SK-N-SH treated with all-trans-retinoic acid at 6 μM for 48 hours (cell line): ENCODE data around the gene TXNDC5.

Experiments
- BACH2 ChIP-seq: fragments of 250-450 bp; sonication (Bioruptor Pico); IDR thresholded peaks from 2 replicates; pipeline ENCODE4 v1.9.0; 2021; ENCODE audit warnings: mild to moderate bottlenecking, borderline replicate concordance
- ESRRG ChIP-seq: fragments of 250-450 bp; sonication (Bioruptor Pico); IDR thresholded peaks from 2 replicates; pipeline ENCODE4 v1.6.1; 2021; ENCODE audit warnings: mild to moderate bottlenecking
- GLIS3 ChIP-seq: fragments of 250-450 bp; sonication (Bioruptor Pico); IDR thresholded peaks from 2 replicates; pipeline ENCODE4 v1.5.0; 2020; ENCODE audit warnings: mild to moderate bottlenecking, moderate library complexity
- ISL1 ChIP-seq: fragments of 250-450 bp; sonication (Bioruptor Pico); IDR thresholded peaks from 2 replicates; pipeline ENCODE4 v2.1.2; 2022; ENCODE audit warnings: mild to moderate bottlenecking, moderate library complexity
- PATZ1 ChIP-seq: fragments of 250-450 bp; sonication (Bioruptor Pico); IDR thresholded peaks from 2 replicates; pipeline ENCODE4 v1.8.0; 2020; ENCODE audit warnings: mild to moderate bottlenecking, moderate library complexity, borderline replicate concordance
- PPARA ChIP-seq: fragments of 250-450 bp; sonication (Bioruptor Pico); IDR thresholded peaks from 2 replicates; pipeline ENCODE4 v1.5.0; 2020; ENCODE audit warnings: mild to moderate bottlenecking, borderline replicate concordance
- RARB ChIP-seq: fragments of 250-450 bp; sonication (Bioruptor Pico); IDR thresholded peaks from 2 replicates; pipeline ENCODE4 v1.8.0; 2021; ENCODE audit warnings: mild to moderate bottlenecking, moderate library complexity
- TCF4 ChIP-seq: fragments of 250-450 bp; sonication (Bioruptor Pico); IDR thresholded peaks from 2 replicates; pipeline ENCODE4 v1.8.0; 2021; ENCODE audit warnings: mild to moderate bottlenecking, moderate library complexity, borderline replicate concordance
- TOX ChIP-seq: fragments of 250-450 bp; sonication (Bioruptor Pico); IDR thresholded peaks from 2 replicates; pipeline ENCODE4 v1.8.0; 2021; ENCODE audit warnings: mild to moderate bottlenecking, moderate library complexity, borderline replicate concordance
- ZFP3 ChIP-seq: fragments of 250-450 bp; sonication (Bioruptor Pico); IDR thresholded peaks from 2 replicates; pipeline ENCODE4 v1.5.0; 2020; ENCODE audit warnings: mild to moderate bottlenecking, moderate library complexity
- ZFP30 ChIP-seq: fragments of 450-650 bp; formaldehyde crosslinking; IDR thresholded peaks from 2 replicates; pipeline ENCODE4 v1.5.0; 2022; ENCODE audit warnings: mild to moderate bottlenecking, moderate library complexity
- ZNF70 ChIP-seq: fragments of 450-650 bp; formaldehyde crosslinking; IDR thresholded peaks from 2 replicates; pipeline ENCODE4 v1.5.0; 2020; ENCODE audit warnings: mild to moderate bottlenecking, moderate library complexity
- ZNF8 ChIP-seq: fragments of 450-650 bp; formaldehyde crosslinking; IDR thresholded peaks from 2 replicates; pipeline ENCODE4 v1.5.0; 2020; ENCODE audit warnings: mild to moderate bottlenecking, moderate library complexity
- TF ChIP-seq, protein P1 (sequence below): fragments of 250-450 bp; sonication (Bioruptor Pico); IDR thresholded peaks from 2 replicates; pipeline ENCODE4 v1.5.1; 2021; ENCODE audit warnings: mild to moderate bottlenecking, moderate library complexity

DNA sequence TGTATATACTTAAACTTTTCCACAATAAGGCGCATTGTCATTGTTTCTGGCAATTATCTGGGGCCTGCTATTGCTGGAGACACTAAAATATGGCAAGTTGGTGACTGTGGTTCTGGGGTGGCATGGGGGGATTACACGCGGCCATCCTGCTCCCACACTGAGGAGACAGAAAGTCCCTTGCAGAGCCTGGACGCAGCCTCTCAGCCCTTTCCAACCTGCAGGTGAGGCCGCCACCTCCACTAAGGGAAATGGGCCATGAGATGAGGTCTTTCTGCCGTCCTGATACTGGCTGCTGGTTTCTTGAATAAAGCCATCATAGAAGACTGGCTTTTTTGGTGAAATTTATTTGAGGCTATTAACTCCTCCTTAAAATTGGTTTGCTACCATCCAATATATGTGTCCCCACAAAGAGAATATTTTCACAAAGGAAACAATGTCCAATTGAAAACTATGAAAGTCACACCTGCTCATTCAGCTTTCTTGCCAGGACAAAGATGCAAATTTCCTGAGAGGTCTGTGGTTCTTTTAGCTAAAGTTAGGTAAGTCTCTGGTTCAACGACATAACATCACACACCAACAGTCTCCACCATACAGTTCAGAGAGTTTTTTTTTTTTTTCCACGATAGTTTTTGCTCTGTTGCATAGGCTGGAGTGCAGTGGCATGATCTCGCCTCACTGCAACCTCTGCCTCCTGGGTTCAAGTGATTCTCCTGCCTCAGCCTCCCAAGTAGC, 13.0 kb downstream of the TXNDC5 start:
- TF ChIP-seq GLIS3 (CRISPR knock-in tag) (no peak), ISL1 (CRISPR knock-in tag) (no peak), RARB (CRISPR knock-in tag) (no peak), ZNF70 (no peak), ZFP30 (CRISPR knock-in tag) (no peak), TCF4 (CRISPR knock-in tag) (no peak), ZFP3 (CRISPR knock-in tag) (no peak), TOX (CRISPR knock-in tag) (no peak), PATZ1 (CRISPR knock-in tag) (no peak), ZNF8 (CRISPR knock-in tag) (no peak), BACH2 (CRISPR knock-in tag) (no peak), PPARA (no peak), ESRRG (CRISPR knock-in tag) (no peak)
- TF ChIP-seq, protein P1, sequence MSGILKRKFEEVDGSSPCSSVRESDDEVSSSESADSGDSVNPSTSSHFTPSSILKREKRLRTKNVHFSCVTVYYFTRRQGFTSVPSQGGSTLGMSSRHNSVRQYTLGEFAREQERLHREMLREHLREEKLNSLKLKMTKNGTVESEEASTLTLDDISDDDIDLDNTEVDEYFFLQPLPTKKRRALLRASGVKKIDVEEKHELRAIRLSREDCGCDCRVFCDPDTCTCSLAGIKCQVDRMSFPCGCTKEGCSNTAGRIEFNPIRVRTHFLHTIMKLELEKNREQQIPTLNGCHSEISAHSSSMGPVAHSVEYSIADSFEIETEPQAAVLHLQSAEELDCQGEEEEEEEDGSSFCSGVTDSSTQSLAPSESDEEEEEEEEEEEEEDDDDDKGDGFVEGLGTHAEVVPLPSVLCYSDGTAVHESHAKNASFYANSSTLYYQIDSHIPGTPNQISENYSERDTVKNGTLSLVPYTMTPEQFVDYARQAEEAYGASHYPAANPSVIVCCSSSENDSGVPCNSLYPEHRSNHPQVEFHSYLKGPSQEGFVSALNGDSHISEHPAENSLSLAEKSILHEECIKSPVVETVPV, result no peak
